DMS114 treated with DMSO at 0.1 percent for 48 hours (cell line): ENCODE measurements around the gene GPR85.
"Not testable (repeated sequence)": the region's sequence is repeated elsewhere in the genome, so short reads cannot be mapped to it uniquely, and the experiment has no call there.

ENCODE experiments used
- DNase-seq: peaks from one replicate; lab custom pipeline; 2025; ENCODE audit not compliant: unreplicated experiment; lab: John Stamatoyannopoulos, UW

GPR85 gene

DNA sequence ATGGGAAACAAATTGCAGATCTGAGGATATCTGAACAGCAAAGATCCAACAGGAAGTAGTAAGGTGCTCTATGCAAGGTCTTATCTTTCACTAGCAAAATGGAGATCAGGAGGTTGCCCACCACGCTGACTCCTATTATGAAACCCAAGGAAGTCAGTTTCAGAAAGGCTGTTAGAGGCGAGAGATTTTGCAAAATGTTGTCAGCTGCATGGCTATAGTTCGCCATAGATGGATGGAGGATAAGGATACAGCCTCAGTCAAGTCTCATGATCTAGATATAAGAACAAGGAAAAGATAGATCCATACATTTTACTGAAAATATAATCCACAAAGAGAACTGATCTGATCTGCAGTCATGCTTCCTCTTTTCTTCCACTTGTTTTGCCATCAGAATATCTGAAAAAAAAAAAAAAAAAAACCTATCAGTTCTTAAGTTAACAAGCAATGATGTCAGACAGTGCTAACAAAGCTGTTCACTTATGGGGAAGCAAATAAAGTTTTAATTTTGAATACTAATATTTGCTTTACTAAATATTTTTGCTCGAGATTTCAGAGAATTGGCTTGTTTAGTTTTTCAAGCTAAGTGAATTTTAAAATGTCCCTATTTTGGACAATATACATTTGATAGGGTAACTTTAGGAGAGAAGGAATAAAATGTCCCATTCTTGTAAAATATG lies 2.0 kb downstream of the GPR85 start:
- no peak for DNase-seq

DNA sequence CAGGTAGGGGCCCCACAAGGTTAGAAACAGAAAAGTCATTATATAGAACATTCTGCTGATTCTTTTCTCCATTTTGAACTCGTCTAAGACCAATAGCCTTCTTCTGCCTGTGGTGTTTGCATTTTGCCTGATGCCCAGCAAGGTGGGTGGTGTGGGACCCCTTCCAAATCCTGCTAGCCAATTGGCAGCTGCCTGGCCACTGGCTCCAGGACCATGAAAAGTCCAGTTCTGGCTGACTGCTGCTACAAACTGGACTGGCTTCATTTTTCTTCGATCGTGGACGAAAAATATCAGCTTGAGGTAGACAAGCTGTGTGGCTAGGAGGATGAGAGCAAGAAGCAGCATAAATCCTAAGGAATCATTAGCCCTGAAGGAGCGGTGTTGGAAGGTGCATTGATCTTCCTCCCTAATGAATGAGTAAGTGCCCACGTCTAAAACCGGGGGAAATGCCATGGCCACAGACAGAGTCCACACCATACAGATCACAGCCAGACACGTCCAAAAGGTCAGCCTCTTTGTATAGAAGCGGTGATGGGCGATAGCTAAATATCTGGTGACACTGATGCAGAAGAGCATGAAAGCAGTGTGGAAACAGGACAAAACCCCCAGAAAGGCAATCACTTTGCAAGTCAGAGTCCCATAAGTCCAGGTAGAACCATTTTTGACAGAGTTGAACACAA lies 2.7 kb downstream of the GPR85 start:
- no peak for DNase-seq

DNA sequence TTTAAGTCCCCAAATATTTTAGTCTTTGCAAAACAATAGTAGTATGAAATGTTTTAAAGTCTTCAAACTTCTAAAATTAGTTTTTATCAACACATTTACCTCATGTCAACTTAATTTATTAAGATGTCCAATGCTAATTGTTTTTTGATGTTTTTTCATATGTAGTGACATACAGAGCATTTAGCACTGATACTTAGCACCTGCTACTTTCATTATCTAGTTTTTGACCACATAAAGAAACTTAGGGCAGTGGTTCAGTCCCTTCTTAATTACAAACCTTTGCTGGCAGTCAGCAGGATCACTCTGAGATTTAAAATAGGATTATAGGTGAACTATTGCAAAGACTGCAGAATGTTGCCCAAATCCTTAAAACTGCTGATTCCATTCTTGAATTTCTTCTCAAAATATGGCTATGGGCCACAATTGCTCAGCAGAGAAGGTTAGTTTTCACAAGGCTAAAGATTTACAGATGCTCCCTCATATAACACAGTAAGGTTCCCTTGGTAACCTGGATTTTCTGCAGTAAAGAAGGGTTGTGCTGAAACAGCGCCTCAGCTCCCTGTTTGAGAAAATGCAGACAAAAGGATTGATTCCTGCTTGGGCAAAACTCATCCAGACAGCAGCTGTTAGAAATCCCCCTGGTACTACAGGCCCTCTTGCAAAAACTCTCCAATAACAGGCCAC lies 3.4 kb downstream of the GPR85 start:
- DNase-seq: no peak

DNA sequence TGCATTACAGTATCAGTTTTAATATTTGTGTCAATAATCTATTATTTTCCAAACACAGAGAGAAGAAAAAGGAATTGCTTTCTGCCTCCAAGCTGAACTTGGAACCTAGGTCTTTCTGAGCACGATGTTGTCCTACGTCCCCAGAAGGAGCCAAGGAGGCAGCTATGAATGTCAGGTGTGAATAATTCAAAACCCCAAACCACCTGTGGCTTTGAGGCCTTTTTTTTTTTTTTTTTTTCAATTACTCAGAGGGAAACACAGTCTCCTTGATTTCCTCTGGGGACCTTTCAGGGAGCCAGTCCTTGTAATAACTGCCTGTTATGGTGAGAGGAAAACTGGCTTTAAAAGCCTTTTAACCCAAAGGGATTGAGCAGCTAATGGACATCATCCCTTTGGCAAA lies 8.3 kb downstream of the GPR85 start:
- DNase-seq: no peak

DNA sequence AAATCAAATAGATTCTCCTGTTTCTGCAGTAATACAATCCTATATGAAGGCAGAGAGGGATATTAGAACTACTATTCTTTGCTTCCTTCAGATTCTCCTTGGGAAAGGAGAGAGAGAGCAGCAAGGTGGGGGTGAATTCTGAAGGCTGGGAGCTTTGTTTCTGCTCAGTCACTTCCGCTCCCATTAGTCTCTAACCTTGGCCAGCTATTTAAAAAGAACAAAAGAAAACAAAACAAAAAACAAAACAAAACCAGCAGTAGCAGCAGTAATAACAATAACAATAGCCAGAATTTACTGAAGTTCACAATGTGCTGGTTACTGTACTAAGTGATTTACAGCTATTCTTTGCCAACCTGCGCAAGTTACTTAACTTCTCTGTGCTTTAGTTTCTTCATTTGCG lies 9.9 kb downstream of the GPR85 start:
- DNase-seq: no peak

DNA sequence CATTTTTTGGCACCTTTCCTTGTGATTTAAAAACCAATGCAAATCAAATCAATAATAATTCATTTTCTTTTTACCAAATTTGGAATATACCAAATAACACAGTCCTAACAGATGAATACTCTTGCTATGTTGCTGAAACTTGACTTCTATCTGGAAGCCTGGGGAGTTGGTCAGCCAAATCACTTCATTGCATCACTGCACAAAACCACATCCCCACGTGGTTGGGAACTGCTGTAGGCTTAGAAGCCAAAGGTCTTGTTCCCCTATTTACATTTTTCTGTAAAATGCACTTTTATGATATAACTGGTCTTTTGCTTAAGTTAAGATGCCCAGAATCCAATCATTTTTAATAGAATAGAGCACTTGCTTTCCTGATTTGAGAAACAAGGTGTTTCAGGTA lies 15.2 kb downstream of the GPR85 start:
- no peak for DNase-seq

DNA sequence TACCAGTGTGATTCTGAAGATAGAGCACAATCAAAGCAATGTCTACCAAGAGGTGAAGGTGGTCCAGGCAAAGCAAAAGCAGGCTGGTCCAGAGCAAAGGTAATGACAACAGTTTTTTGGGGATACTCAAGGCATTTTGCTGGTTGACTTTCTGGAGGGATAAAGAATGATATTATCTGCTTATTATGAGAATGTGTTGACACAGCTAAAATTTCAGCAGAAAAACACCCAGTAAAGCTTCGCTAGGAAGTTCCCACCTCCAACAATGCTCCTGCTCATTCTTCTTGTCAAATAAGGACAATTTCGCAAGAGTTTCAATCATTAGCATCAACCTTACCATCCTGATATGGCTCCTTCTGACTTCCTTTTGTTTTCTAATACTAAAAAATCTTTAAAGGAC lies 24.1 kb downstream of the GPR85 start:
- no peak for DNase-seq

DNA sequence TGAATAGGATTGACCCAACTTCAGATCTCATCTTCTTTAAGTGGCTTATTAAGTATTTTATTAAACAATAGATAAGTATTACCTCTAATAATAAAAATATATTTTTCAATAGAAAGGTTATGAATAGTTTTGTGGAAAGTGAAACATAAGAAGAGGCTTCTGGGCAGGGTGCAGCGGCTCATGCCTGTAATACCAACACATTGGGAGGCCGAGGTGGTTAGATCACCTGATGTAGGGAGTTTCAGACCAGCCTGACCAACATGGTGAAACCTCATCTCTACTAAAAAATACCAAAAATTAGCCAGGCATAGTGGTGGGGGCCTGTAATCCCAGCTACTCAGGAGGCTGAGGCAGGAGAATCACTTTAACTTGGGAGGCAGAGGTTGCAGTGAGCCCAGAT lies 26.5 kb downstream of the GPR85 start:
- DNase-seq: no peak

DNA sequence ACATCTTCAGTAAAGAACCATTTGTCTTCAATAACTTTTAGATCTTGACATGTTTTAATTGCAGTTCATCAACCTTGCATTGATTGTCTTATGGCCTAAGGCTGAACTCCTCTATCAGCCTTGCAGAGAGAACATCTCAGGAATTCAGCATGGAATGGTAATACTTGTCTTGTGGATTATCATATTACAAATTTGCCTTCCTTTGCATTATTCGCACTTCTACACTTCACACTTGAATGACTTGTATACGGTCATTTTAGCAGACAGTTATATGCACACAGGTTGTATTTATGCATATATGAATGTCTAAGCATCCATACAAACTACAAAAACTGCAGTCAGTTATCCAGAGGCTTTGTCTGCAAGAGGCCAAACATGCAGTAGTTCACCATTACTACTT lies 31.7 kb downstream of the GPR85 start:
- DNase-seq: no peak

DNA sequence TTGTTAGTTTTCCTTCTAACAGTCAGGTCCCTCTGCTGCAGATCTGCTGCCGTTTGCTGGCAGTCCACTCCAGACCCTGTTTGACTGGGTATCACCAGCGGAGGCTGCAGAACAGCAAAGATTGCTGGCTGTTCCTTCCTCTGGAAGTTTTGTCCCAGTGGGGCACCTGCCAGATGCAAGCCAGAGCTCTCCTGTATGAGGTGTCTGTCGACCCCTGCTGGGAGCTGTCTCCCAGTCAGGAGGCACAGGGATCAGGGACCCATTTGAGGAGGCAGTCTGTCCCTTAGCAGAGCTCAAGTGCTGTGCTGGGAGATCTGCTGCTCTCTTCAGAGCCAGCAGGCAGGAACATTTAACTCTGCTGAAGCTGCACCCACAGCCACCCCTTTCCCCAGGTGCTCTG lies 32.4 kb downstream of the GPR85 start:
- not testable (repeated sequence) for DNase-seq

DNA sequence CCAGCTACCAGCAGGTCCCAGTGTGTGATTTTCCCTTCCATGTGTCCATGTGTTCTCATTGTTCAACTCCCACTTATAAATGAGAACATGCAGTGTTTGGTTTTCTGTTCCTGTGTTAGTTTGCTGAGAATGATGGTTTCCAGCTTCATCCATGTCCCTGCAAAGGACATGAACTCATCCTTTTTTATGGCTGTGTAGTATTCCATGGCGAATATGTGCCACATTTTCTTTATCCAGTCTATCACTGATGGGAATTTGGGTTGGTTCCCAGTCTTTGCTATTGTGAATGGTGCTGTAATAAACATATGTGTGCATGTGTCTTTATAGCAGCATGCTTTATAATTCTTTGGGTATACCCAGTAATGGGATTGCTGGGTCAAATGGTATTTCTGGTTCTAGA lies 37.4 kb downstream of the GPR85 start:
- DNase-seq: not testable (repeated sequence)

DNA sequence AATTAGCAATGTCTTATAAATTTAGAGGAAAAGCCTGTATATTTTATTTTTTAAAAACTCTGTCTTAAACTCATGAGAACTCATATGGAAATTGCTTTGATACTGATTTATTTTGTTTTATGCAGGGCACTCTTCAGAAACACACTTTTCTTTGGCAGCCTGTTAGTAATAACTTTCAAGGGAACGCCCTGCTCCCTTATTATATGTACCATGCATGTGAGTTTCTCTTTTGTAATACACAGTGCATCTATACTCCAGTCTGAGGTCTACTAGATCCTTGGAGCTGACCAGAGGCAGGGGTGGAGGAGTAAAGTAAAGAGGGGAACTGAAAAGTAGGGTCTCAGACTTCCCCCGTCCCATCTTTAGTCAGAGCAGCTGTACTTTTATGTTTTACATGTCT lies 40.2 kb downstream of the GPR85 start:
- no peak for DNase-seq

DNA sequence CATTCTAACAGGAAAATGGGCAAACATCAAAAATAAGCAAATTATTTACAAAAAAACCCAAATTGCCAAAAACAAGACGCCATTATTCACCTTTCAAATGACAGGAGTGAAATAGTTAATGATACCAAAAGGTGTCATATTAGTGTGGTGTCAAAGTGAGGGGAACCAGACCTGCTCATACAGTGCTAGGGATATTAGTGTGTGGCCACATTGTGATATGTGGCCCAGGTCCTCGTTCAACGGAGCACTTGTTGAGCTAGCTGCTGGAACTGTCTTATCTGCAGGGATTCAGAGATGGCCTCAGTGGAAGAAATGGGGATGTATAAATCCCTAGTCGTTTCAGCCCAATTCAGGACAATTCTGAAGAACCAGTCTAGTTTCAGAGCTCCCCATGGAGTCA lies 41.2 kb downstream of the GPR85 start:
- DNase-seq: no peak

DNA sequence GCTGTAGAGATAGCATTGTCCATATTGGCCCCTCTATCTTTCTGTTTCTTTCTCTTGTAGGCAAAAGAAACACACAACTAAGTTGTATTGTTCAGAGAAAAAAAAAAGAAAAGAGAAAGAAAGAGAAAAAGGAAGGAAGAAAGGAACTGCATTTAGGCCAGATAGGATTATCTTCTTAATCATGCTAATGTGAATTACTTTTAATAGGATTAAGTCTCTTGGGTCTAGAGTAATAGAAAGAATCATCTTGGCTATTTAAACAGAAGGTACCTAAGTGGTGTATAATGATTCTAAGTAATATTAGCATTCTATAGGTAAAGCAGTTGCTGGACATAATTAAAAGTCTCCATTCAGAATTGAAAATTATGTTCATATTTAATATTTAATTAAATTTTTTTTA lies 42.2 kb downstream of the GPR85 start:
- no peak for DNase-seq

DNA sequence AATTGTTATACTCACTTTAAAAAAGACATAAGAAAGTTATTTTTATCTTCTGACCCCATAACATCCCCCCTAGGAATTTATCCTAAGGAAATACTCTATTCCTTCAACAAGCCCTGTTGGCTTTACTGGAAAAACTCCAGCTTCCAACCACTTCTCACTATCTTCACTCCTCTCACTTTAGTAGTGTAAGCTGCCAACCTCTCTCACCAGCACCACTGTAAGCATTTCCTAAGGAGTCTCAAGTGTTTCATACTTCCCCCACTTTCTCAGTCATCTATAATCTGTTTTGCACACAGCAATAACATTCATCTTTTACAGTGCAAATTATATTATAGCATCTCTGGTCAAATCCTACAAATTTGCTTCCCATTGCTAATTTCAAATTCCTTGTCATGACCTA lies 45.8 kb downstream of the GPR85 start:
- no peak for DNase-seq

DNA sequence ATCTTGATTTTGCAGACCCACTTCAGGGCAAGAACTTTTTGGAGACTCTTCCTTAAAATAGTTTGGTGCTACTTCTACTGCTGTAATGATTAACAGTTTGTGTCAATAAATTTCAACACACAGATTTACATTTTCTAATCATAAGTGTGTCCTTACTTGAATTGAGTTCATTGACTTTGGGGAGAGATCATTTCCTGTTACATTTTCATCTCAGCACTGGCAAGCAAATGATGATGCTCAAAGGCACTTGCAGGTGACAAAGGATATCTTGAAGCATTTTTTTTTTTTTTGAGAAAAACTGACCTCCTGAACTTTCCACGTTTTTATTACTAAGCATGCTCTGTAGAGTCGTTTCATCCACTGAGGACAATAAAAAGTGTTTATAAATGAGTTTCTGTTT lies 52.7 kb downstream of the GPR85 start:
- DNase-seq: no peak
